K562 (cell line): Measurements from ENCODE around the gene GTF2A2. TPM values are rescaled to one million over a fixed set of nuclear protein-coding genes. Genes with fewer than 3 reads are reported as not detected.

Experiments used
- CBFB ChIP-seq: sonication (generic); formaldehyde crosslinking; IDR thresholded peaks from 2 replicates; pipeline ENCODE4 v1.4.0; 2020; ENCODE audit warnings: mild to moderate bottlenecking, missing genetic modification reagents
- EP300 ChIP-seq: IDR thresholded peaks from 2 replicates; pipeline ENCODE4 v1.6.1; 2012; ENCODE audit warnings: low read length, improper control_type of control experiment
- EP400 ChIP-seq: fragments of 450-650 bp; IDR thresholded peaks from 2 replicates; pipeline ENCODE4 v1.6.1; 2017; ENCODE audit warnings: antibody characterized with exemption, mild to moderate bottlenecking, moderate library complexity
- L3MBTL2 ChIP-seq: fragments of 450-650 bp; IDR thresholded peaks from 2 replicates; pipeline ENCODE4 v1.6.1; 2016; ENCODE audit warnings: mild to moderate bottlenecking, moderate library complexity
- MITF ChIP-seq: IDR thresholded peaks from 2 replicates; pipeline ENCODE4 v1.6.1; 2014; ENCODE audit warnings: antibody characterized with exemption
- NFIC ChIP-seq: fragments of 450-650 bp; IDR thresholded peaks from 2 replicates; pipeline ENCODE4 v1.6.1; 2017; ENCODE audit warnings: mild to moderate bottlenecking, inconsistent platforms
- POLR2G ChIP-seq: fragments of 200-400 bp; formaldehyde crosslinking; IDR thresholded peaks from 2 replicates; pipeline ENCODE4 v1.6.1; 2017; ENCODE audit warnings: low read depth, mild to moderate bottlenecking, antibody characterized with exemption, low read length, moderate library complexity
- RCOR1 ChIP-seq, 2 experiments: IDR thresholded peaks; 2 replicates each; pipeline ENCODE4 v1.6.1; 2012; ENCODE audit warnings: low read depth in 2 of 2, low read length in 2 of 2, borderline replicate concordance in 1 of 2, improper control_type of control experiment in 1 of 2
- RFX1 ChIP-seq: fragments of 450-650 bp; IDR thresholded peaks from 2 replicates; pipeline ENCODE4 v1.6.1; 2016; ENCODE audit warnings: mild to moderate bottlenecking, moderate library complexity
- YY1 ChIP-seq, 3 experiments: IDR thresholded peaks; 2 replicates each; pipeline ENCODE4 v1.6.1; 2011; ENCODE audit warnings: low read length in 2 of 3, mild to moderate bottlenecking in 2 of 3, moderate library complexity in 2 of 3, borderline replicate concordance in 1 of 3, control low read depth in 1 of 3, low read depth in 1 of 3; ENCODE audit not compliant: insufficient read depth in 3 of 3, insufficient replicate concordance in 2 of 3, control insufficient read depth in 1 of 3, insufficient read length in 1 of 3; ENCODE audit errors: extremely low read depth in 1 of 3
- ZNF175 ChIP-seq: fragments of 200-800 bp; sonication (Bioruptor generic); IDR thresholded peaks from 2 replicates; pipeline ENCODE4 v1.6.1; 2016; ENCODE audit warnings: low read depth, mild to moderate bottlenecking, missing genetic modification characterization, missing compliant biosample characterization
- ZNF224 ChIP-seq: sonication (generic); formaldehyde crosslinking; IDR thresholded peaks from 2 replicates; pipeline ENCODE4 v1.8.0; 2022; ENCODE audit warnings: mild to moderate bottlenecking, missing genetic modification reagents
- ZNF280B ChIP-seq: fragments of 250-450 bp; sonication (Bioruptor Pico); IDR thresholded peaks from 2 replicates; pipeline ENCODE4 v1.5.1; 2021; ENCODE audit warnings: mild to moderate bottlenecking
- ZNF518B ChIP-seq: fragments of 250-450 bp; sonication (Bioruptor Pico); IDR thresholded peaks from 2 replicates; pipeline ENCODE4 v1.5.0; 2021; ENCODE audit warnings: mild to moderate bottlenecking, moderate library complexity
- ZNF699 ChIP-seq: fragments of 250-450 bp; sonication (Bioruptor Pico); IDR thresholded peaks from 2 replicates; pipeline ENCODE4 v1.8.0; 2021; ENCODE audit warnings: mild to moderate bottlenecking, moderate library complexity; ENCODE audit not compliant: insufficient replicate concordance
- polyA plus RNA-seq, 8 experiments: library from polyadenylated mRNA; depleted of rRNA in 4 of 8; stranded (reverse) in 5 of 8; unstranded in 3 of 8; fragments of >200 nt; fragmentation: Nextera tagmentation in 2 of 8; fragmentation: Illumina TruSeq in 1 of 8; extraction: Ambion mirVana in 2 of 8; extraction: Trizol in 1 of 8; gene quantifications; 2 replicates each; pipeline versions ENCODE4 v1.2.1 to v1.2.3, GENCODE V29; 2011 to 2014; ENCODE audit warnings: inconsistent platforms in 1 of 8, missing spikeins in 1 of 8
- total RNA-seq, 7 experiments: library from RNA; depleted of rRNA in 6 of 7; stranded (reverse); fragments of >200 nt in 6 of 7; fragmentation: Illumina TruSeq in 2 of 7; extraction: Trizol in 2 of 7; gene quantifications; 2 replicates each; pipeline versions ENCODE4 v1.2.1 to v1.2.3, GENCODE V29; 2011 to 2021; ENCODE audit warnings: low replicate concordance in 1 of 7
- TF ChIP-seq, protein P1 (sequence below): fragments of 450-650 bp; IDR thresholded peaks from 2 replicates; pipeline ENCODE4 v1.6.1; 2016; ENCODE audit warnings: antibody characterized with exemption

Gene GTF2A2
- total and polyA plus RNA-seq, 9 of the 15 experiments (the other 6 are each of a cell fraction or from before 2014, with no cell fraction given) = 128 to 656 (median 172) TPM

- TF ChIP-seq YY1 (IDR thresholded peaks at IDR 0.05; ENCODE audit: borderline replicate concordance in 1 of 3, control insufficient read depth in 1 of 3, extremely low read depth in 1 of 3, insufficient read depth in 3 of 3, insufficient read length in 1 of 3, insufficient replicate concordance in 2 of 3, low read depth in 1 of 3, low read length in 2 of 3) = peak in 1 of 3 experiments; percentile 64
- TF ChIP-seq MITF = 0 out of 2 replicates have a peak, but pooled peaks have one; percentile 1
- TF ChIP-seq POLR2G = no peak
- no peak for TF ChIP-seq NFIC
- TF ChIP-seq, protein P1, sequence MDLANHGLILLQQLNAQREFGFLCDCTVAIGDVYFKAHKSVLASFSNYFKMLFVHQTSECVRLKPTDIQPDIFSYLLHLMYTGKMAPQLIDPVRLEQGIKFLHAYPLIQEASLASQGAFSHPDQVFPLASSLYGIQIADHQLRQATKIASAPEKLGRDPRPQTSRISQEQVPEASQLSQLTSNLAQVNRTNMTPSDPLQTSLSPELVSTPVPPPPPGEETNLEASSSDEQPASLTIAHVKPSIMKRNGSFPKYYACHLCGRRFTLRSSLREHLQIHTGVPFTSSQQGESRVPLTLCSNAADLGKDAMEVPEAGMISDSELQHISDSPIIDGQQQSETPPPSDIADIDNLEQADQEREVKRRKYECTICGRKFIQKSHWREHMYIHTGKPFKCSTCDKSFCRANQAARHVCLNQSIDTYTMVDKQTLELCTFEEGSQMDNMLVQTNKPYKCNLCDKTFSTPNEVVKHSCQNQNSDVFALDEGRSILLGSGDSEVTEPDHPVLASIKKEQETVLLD = peak; percentile 59; the same call in 1 of the 2 replicates
- TF ChIP-seq RFX1 = 0 out of 2 replicates have a peak, but pooled peaks have one; percentile 17
- TF ChIP-seq ZNF699 (CRISPR knock-in tag) = no peak
- TF ChIP-seq ZNF280B (CRISPR knock-in tag) = no peak
- TF ChIP-seq CBFB = no peak
- peak; percentile 60; the same call in 1 of the 2 replicates for TF ChIP-seq ZNF175 (CRISPR knock-in tag)
- TF ChIP-seq EP400 = peak; percentile 54; the same call in 1 of the 2 replicates
- no peak for TF ChIP-seq ZNF518B
- no peak for TF ChIP-seq ZNF224 (CRISPR knock-in tag)
- TF ChIP-seq RCOR1 (IDR thresholded peaks at IDR 0.05; ENCODE audit: borderline replicate concordance in 1 of 2, low read depth in 2 of 2, low read length in 2 of 2) = peak in 1 of 2 experiments; percentile 8; a peak in 1 of 4 replicates
- peak; percentile 40 for TF ChIP-seq L3MBTL2
- TF ChIP-seq EP300 = no peak
These were observed 32.4 kb upstream of the GTF2A2 start (continued) for GRCh38 chr15:59689626-59690236.
